ENCODE measurements around the gene ISX.
"Not testable (repeated sequence)": the region's sequence is repeated elsewhere in the genome, so short reads cannot be mapped to it uniquely, and the experiment has no call there.

The ISX gene

GRCh38 chr22:35065796-35066218 is at the start of gene ISX:
Gene ISX (plus strand): TSS chr22:35066158. CDS start chr22:35067088, 930 bp downstream.
- no peak for DNase-seq

- DNase-seq, result no peak
These were observed 49.0 kb upstream of the ISX start for GRCh38 chr22:35016909-35017308.

- DNase-seq, result no peak
These were observed 47.0 kb upstream of the ISX start for GRCh38 chr22:35018995-35019394.

GRCh38 chr22:35020517-35020916 is 45.4 kb upstream of the ISX start:
- DNase-seq, result no peak

- no peak for DNase-seq
These were observed 44.8 kb upstream of the ISX start for GRCh38 chr22:35021161-35021560.

- no peak for DNase-seq
These were observed 43.7 kb upstream of the ISX start for GRCh38 chr22:35022291-35022690.

- DNase-seq, result peak; percentile 14 to 67
These were observed 42.1 kb upstream of the ISX start for GRCh38 chr22:35023692-35024363.

GRCh38 chr22:35024364-35024692 is 41.6 kb upstream of the ISX start:
- no peak for DNase-seq

- DNase-seq, result not testable (repeated sequence)
These were observed 35.8 kb upstream of the ISX start for GRCh38 chr22:35030112-35030511.

GRCh38 chr22:35032571-35032970 is 33.4 kb upstream of the ISX start:
- no peak for DNase-seq

GRCh38 chr22:35033635-35034296 is 32.2 kb upstream of the ISX start:
- DNase-seq, result no peak

- no peak for DNase-seq
These were observed 31.0 kb upstream of the ISX start for GRCh38 chr22:35034963-35035362.

GRCh38 chr22:35037089-35037488 is 28.9 kb upstream of the ISX start:
- DNase-seq, result no peak

GRCh38 chr22:35039625-35040024 is 26.3 kb upstream of the ISX start:
- DNase-seq, result no peak

GRCh38 chr22:35043252-35043933 is 22.6 kb upstream of the ISX start:
- no peak for DNase-seq

GRCh38 chr22:35043934-35044319 is 22.0 kb upstream of the ISX start:
- no peak for DNase-seq

- no peak for DNase-seq
These were observed 21.2 kb upstream of the ISX start for GRCh38 chr22:35044607-35045390.

GRCh38 chr22:35045451-35045850 is 20.5 kb upstream of the ISX start:
- DNase-seq, result no peak

GRCh38 chr22:35046744-35047462 is 19.1 kb upstream of the ISX start:
- no peak for DNase-seq

GRCh38 chr22:35050038-35050437 is 15.9 kb upstream of the ISX start:
- DNase-seq, result not testable (repeated sequence)

GRCh38 chr22:35051013-35051535 is 14.9 kb upstream of the ISX start:
- DNase-seq, result no peak

GRCh38 chr22:35051791-35052190 is 14.2 kb upstream of the ISX start:
- no peak for DNase-seq
